ENCODE data around the gene CTNNBL1.

CTNNBL1 gene

GRCh38 chr20:37872161-37872560 lies 178.3 kb downstream of the CTNNBL1 start:
- H3K27me3 ChIP-seq (ENCODE audit: insufficient read depth, low read length): no peaks in the 10 kb centered on the region
- H3K4me3 ChIP-seq (ENCODE audit: low read length): no peak overlapping the region
- peaks cover 4% of the 10 kb centered on the region for H3K9me3 ChIP-seq (ENCODE audit: low read length)
- H3K36me3 ChIP-seq (ENCODE audit: insufficient read depth, low read length): peaks cover 17% of the 10 kb centered on the region
- H3K4me1 ChIP-seq (ENCODE audit: insufficient read depth, low read length): peaks cover 28% of the 10 kb centered on the region
- H2AFZ ChIP-seq (ENCODE audit: low read depth, low read length): no peak overlapping the region

GRCh38 chr20:37873884-37874283 lies 180.1 kb downstream of the CTNNBL1 start:
- Histone ChIP-seq H3K9me3 (ENCODE audit: low read length) (peaks cover 4% of the 10 kb centered on the region), H3K36me3 (ENCODE audit: insufficient read depth, low read length) (peaks cover 17% of the 10 kb centered on the region), H3K27me3 (ENCODE audit: insufficient read depth, low read length) (no peaks in the 10 kb centered on the region), H2AFZ (ENCODE audit: low read depth, low read length) (no peak overlapping the region), H3K4me1 (ENCODE audit: insufficient read depth, low read length) (peaks cover 10% of the 10 kb centered on the region), H3K4me3 (ENCODE audit: low read length) (no peak overlapping the region)

GRCh38 chr20:37875460-37876175 lies 181.8 kb downstream of the CTNNBL1 start:
- Histone ChIP-seq H3K36me3 (ENCODE audit: insufficient read depth, low read length) (peaks cover 13% of the 10 kb centered on the region), H3K4me1 (ENCODE audit: insufficient read depth, low read length) (no peaks in the 10 kb centered on the region), H3K27me3 (ENCODE audit: insufficient read depth, low read length) (no peaks in the 10 kb centered on the region), H3K9me3 (ENCODE audit: low read length) (peaks cover under 1% of the 10 kb centered on the region), H2AFZ (ENCODE audit: low read depth, low read length) (no peak overlapping the region), H3K4me3 (ENCODE audit: low read length) (no peak overlapping the region)

- Histone ChIP-seq H3K4me1 (ENCODE audit: insufficient read depth, low read length) (no peaks in the 10 kb centered on the region), H2AFZ (ENCODE audit: low read depth, low read length) (no peak overlapping the region), H3K36me3 (ENCODE audit: insufficient read depth, low read length) (peaks cover 13% of the 10 kb centered on the region), H3K27me3 (ENCODE audit: insufficient read depth, low read length) (no peaks in the 10 kb centered on the region), H3K9me3 (ENCODE audit: low read length) (no peaks in the 10 kb centered on the region), H3K4me3 (ENCODE audit: low read length) (no peak overlapping the region)
Observed at GRCh38 chr20:37876863-37877262, 183.0 kb downstream of the CTNNBL1 start.

GRCh38 chr20:37877832-37878772 lies 184.3 kb downstream of the CTNNBL1 start:
- Histone ChIP-seq H2AFZ (ENCODE audit: low read depth, low read length) (no peak overlapping the region), H3K27me3 (ENCODE audit: insufficient read depth, low read length) (no peaks in the 10 kb centered on the region), H3K9me3 (ENCODE audit: low read length) (no peaks in the 10 kb centered on the region), H3K36me3 (ENCODE audit: insufficient read depth, low read length) (peaks cover 9% of the 10 kb centered on the region), H3K4me3 (ENCODE audit: low read length) (no peak overlapping the region), H3K4me1 (ENCODE audit: insufficient read depth, low read length) (no peaks in the 10 kb centered on the region)

- Histone ChIP-seq H3K9me3 (ENCODE audit: low read length) (no peaks in the 10 kb centered on the region), H3K4me1 (ENCODE audit: insufficient read depth, low read length) (peaks cover 2% of the 10 kb centered on the region), H3K36me3 (ENCODE audit: insufficient read depth, low read length) (peaks cover 3% of the 10 kb centered on the region), H3K27me3 (ENCODE audit: insufficient read depth, low read length) (no peaks in the 10 kb centered on the region), H3K4me3 (ENCODE audit: low read length) (no peak overlapping the region), H2AFZ (ENCODE audit: low read depth, low read length) (no peak overlapping the region)
Observed at GRCh38 chr20:37878835-37879599, 185.2 kb downstream of the CTNNBL1 start.

- Histone ChIP-seq H2AFZ (ENCODE audit: low read depth, low read length) (no peak overlapping the region), H3K27me3 (ENCODE audit: insufficient read depth, low read length) (no peaks in the 10 kb centered on the region), H3K4me1 (ENCODE audit: insufficient read depth, low read length) (peaks cover 2% of the 10 kb centered on the region), H3K9me3 (ENCODE audit: low read length) (no peaks in the 10 kb centered on the region), H3K36me3 (ENCODE audit: insufficient read depth, low read length) (no peaks in the 10 kb centered on the region), H3K4me3 (ENCODE audit: low read length) (no peak overlapping the region)
Observed at GRCh38 chr20:37879843-37880242, 186.0 kb downstream of the CTNNBL1 start.

- H3K4me1 ChIP-seq (ENCODE audit: insufficient read depth, low read length): peaks cover 2% of the 10 kb centered on the region
- H3K36me3 ChIP-seq (ENCODE audit: insufficient read depth, low read length): no peaks in the 10 kb centered on the region
- no peaks in the 10 kb centered on the region for H3K27me3 ChIP-seq (ENCODE audit: insufficient read depth, low read length)
- H2AFZ ChIP-seq (ENCODE audit: low read depth, low read length): no peak overlapping the region
- H3K4me3 ChIP-seq (ENCODE audit: low read length): no peak overlapping the region
- no peaks in the 10 kb centered on the region for H3K9me3 ChIP-seq (ENCODE audit: low read length)
Observed at GRCh38 chr20:37880726-37881591, 187.1 kb downstream of the CTNNBL1 start.

GRCh38 chr20:37881601-37882343 lies 187.9 kb downstream of the CTNNBL1 start:
- no peaks in the 10 kb centered on the region for H3K36me3 ChIP-seq (ENCODE audit: insufficient read depth, low read length)
- no peak overlapping the region for H3K4me3 ChIP-seq (ENCODE audit: low read length)
- H3K27me3 ChIP-seq (ENCODE audit: insufficient read depth, low read length): no peaks in the 10 kb centered on the region
- no peaks in the 10 kb centered on the region for H3K9me3 ChIP-seq (ENCODE audit: low read length)
- H2AFZ ChIP-seq (ENCODE audit: low read depth, low read length): no peak overlapping the region
- peaks cover 2% of the 10 kb centered on the region for H3K4me1 ChIP-seq (ENCODE audit: insufficient read depth, low read length)

GRCh38 chr20:37882961-37883712 lies 189.3 kb downstream of the CTNNBL1 start:
- Histone ChIP-seq H2AFZ (ENCODE audit: low read depth, low read length) (no peak overlapping the region), H3K4me1 (ENCODE audit: insufficient read depth, low read length) (peaks cover 2% of the 10 kb centered on the region), H3K4me3 (ENCODE audit: low read length) (no peak overlapping the region), H3K9me3 (ENCODE audit: low read length) (no peaks in the 10 kb centered on the region), H3K27me3 (ENCODE audit: insufficient read depth, low read length) (no peaks in the 10 kb centered on the region), H3K36me3 (ENCODE audit: insufficient read depth, low read length) (no peaks in the 10 kb centered on the region)

- Histone ChIP-seq H3K27me3 (ENCODE audit: insufficient read depth, low read length) (no peaks in the 10 kb centered on the region), H3K36me3 (ENCODE audit: insufficient read depth, low read length) (no peaks in the 10 kb centered on the region), H3K9me3 (ENCODE audit: low read length) (no peaks in the 10 kb centered on the region), H2AFZ (ENCODE audit: low read depth, low read length) (no peak overlapping the region), H3K4me1 (ENCODE audit: insufficient read depth, low read length) (peaks cover 2% of the 10 kb centered on the region), H3K4me3 (ENCODE audit: low read length) (no peak overlapping the region)
Observed at GRCh38 chr20:37885042-37885441, 191.2 kb downstream of the CTNNBL1 start.

Data from neuron (in vitro differentiated cells).